ENCODE measurements around the gene ANO2.

ANO2 gene

GRCh38 chr12:5560265-5560664 lies 384.8 kb downstream of the ANO2 start:
- Histone ChIP-seq H3K27me3 (no peaks in the 10 kb centered on the region), H3K27ac (no peak overlapping the region), H3K9me3 (no peaks in the 10 kb centered on the region), H3K36me3 (no peaks in the 10 kb centered on the region), H3K4me3 (no peak overlapping the region), H3K4me1 (no peaks in the 10 kb centered on the region)
- intact Hi-C loops (cut with DNase I; ENCODE audit: low total_unique reads) = no loop called here
- TF ChIP-seq CTCF (IDR thresholded peaks at IDR 0.05) = no peak
- DNase-seq = no peak

GRCh38 chr12:5557906-5558305 lies 387.2 kb downstream of the ANO2 start:
- H3K9me3 ChIP-seq = no peaks in the 10 kb centered on the region
- DNase-seq = no peak
- H3K27ac ChIP-seq = no peak overlapping the region
- H3K4me3 ChIP-seq = no peak overlapping the region
- H3K27me3 ChIP-seq = no peaks in the 10 kb centered on the region
- no peaks in the 10 kb centered on the region for H3K4me1 ChIP-seq
- no peak for TF ChIP-seq CTCF (IDR thresholded peaks at IDR 0.05)
- intact Hi-C loops (cut with DNase I; ENCODE audit: low total_unique reads) = no loop called here
- no peaks in the 10 kb centered on the region for H3K36me3 ChIP-seq

GRCh38 chr12:5556946-5557673 lies 387.9 kb downstream of the ANO2 start:
- Histone ChIP-seq H3K9me3 (no peaks in the 10 kb centered on the region), H3K36me3 (no peaks in the 10 kb centered on the region), H3K4me1 (no peaks in the 10 kb centered on the region), H3K27ac (no peak overlapping the region), H3K27me3 (no peaks in the 10 kb centered on the region), H3K4me3 (no peak overlapping the region)
- intact Hi-C loops (cut with DNase I; ENCODE audit: low total_unique reads) = no loop called here
- no peak for TF ChIP-seq CTCF (IDR thresholded peaks at IDR 0.05)
- DNase-seq = no peak

- Histone ChIP-seq H3K4me1 (no peaks in the 10 kb centered on the region), H3K9me3 (no peaks in the 10 kb centered on the region), H3K36me3 (no peaks in the 10 kb centered on the region), H3K27me3 (no peaks in the 10 kb centered on the region), H3K27ac (no peak overlapping the region), H3K4me3 (no peak overlapping the region)
- peak; percentile 9 to 13 for TF ChIP-seq CTCF (IDR thresholded peaks at IDR 0.05)
- DNase-seq = no peak
- intact Hi-C loops (cut with DNase I; ENCODE audit: low total_unique reads) = no loop called here
Measured at GRCh38 chr12:5556033-5556614, 388.9 kb downstream of the ANO2 start.

GRCh38 chr12:5554711-5555110 lies 390.3 kb downstream of the ANO2 start:
- Histone ChIP-seq H3K9me3 (no peaks in the 10 kb centered on the region), H3K4me1 (no peaks in the 10 kb centered on the region), H3K27me3 (no peaks in the 10 kb centered on the region), H3K27ac (no peak overlapping the region), H3K36me3 (no peaks in the 10 kb centered on the region), H3K4me3 (no peak overlapping the region)
- TF ChIP-seq CTCF (IDR thresholded peaks at IDR 0.05) = no peak
- intact Hi-C loops (cut with DNase I; ENCODE audit: low total_unique reads) = no loop called here
- no peak for DNase-seq
